ENCODE data around the gene MAML2. TPM values are rescaled to one million over a fixed set of nuclear protein-coding genes. Genes with fewer than 3 reads are reported as not detected.

The MAML2 gene
- total RNA-seq, 1 experiment from 2014 or later: 0.11 TPM

DNA sequence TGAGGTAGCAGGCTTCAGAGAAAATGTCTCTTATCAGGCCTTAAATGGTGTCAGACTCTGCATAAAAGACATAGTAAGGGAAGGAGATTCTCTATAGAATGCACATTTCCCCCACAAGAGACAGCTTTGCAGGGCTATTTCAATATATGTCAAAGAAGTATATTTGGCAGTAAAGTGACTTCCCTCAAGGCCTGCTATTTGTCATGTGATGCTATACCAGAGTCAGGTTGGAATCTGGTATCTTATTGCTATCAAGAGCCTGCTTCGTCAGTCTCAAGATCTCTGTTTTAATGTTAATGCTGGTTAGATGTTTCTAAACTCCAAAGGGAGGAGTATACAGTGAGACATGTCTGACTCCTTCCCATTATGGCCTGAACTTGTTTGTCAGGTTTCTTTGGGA, 378.7 kb downstream of the MAML2 start:
- Histone ChIP-seq H3K36me3 (ENCODE audit: insufficient read depth, low read length) (no peaks in the 10 kb centered on the region), H3K27me3 (ENCODE audit: low read length) (no peaks in the 10 kb centered on the region), H3K4me2 (ENCODE audit: low read depth, low read length, poor library complexity, severe bottlenecking) (no peak overlapping the region), H3K4me3 (ENCODE audit: low read length) (no peak overlapping the region), H3K4me1 (ENCODE audit: low read length) (no peaks in the 10 kb centered on the region), H3K27ac (ENCODE audit: low read length) (no peak overlapping the region), H3K9me3 (ENCODE audit: low read length) (no peaks in the 10 kb centered on the region), H4K20me1 (ENCODE audit: insufficient read depth, low read depth, low read length) (no peaks in the 10 kb centered on the region), H3K79me2 (ENCODE audit: low read length) (no peaks in the 10 kb centered on the region), H3K9ac (ENCODE audit: low read length) (no peak overlapping the region), H2AFZ (ENCODE audit: low read length) (no peak overlapping the region), H3K9me2 (replicated peaks; ENCODE audit: insufficient read depth, low read length) (no peaks in the 10 kb centered on the region)
- DNase-seq: no peak

DNA sequence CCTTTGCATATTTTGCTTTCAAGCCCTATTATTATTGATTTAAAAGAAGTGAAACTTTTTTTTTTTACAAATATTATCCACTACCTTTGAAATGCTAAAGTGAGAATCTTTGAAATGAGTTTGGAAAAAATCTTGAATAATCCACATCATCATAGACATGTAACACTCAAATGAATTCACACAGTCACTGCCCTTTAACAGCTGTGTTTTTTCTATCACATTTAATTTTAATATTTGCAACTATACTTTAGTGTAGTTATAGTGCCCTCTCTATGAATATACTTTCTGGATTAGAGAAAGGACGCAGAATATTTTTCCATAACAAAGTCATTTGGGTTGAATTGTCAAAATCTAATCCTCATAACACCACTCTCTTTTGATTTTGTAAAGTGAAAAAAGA, 381.2 kb downstream of the MAML2 start:
- Histone ChIP-seq H3K79me2 (ENCODE audit: low read length) (no peaks in the 10 kb centered on the region), H3K36me3 (ENCODE audit: insufficient read depth, low read length) (no peaks in the 10 kb centered on the region), H4K20me1 (ENCODE audit: insufficient read depth, low read depth, low read length) (no peaks in the 10 kb centered on the region), H3K27me3 (ENCODE audit: low read length) (no peaks in the 10 kb centered on the region), H3K9me3 (ENCODE audit: low read length) (no peaks in the 10 kb centered on the region), H3K9ac (ENCODE audit: low read length) (no peak overlapping the region), H3K27ac (ENCODE audit: low read length) (no peak overlapping the region), H3K4me1 (ENCODE audit: low read length) (no peaks in the 10 kb centered on the region), H3K4me2 (ENCODE audit: low read depth, low read length, poor library complexity, severe bottlenecking) (no peak overlapping the region), H3K4me3 (ENCODE audit: low read length) (no peak overlapping the region), H3K9me2 (replicated peaks; ENCODE audit: insufficient read depth, low read length) (no peaks in the 10 kb centered on the region), H2AFZ (ENCODE audit: low read length) (no peak overlapping the region)
- no peak for DNase-seq

DNA sequence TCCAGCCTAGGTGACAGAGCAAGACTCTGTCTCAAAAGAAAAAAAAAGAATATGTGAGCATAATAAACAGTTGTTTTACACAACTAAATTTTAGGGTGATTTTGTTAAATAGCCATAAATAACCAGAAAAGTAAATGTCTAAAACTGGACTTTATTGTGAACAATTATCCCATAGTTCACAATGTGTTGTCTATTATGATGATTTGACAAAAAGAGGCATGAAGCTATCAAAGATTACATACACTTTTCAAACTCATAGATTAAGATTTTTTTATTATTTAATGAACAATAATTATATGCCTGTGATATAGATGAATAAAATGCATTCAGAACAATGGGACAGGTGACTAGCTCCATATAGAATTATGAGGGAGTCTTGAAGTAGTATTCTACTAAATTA, 392.1 kb downstream of the MAML2 start:
- H2AFZ ChIP-seq (ENCODE audit: low read length): no peak overlapping the region
- 0 out of 2 replicates have a peak, but pooled peaks cover 3% of the 10 kb centered on the region for H3K27me3 ChIP-seq (ENCODE audit: low read length)
- no peaks in the 10 kb centered on the region for H3K36me3 ChIP-seq (ENCODE audit: insufficient read depth, low read length)
- no peak overlapping the region for H3K27ac ChIP-seq (ENCODE audit: low read length)
- H3K9ac ChIP-seq (ENCODE audit: low read length): no peak overlapping the region
- no peak overlapping the region for H3K4me2 ChIP-seq (ENCODE audit: low read depth, low read length, poor library complexity, severe bottlenecking)
- no peaks in the 10 kb centered on the region for H3K79me2 ChIP-seq (ENCODE audit: low read length)
- no peak for DNase-seq
- H3K4me1 ChIP-seq (ENCODE audit: low read length): no peaks in the 10 kb centered on the region
- no peaks in the 10 kb centered on the region for H4K20me1 ChIP-seq (ENCODE audit: insufficient read depth, low read depth, low read length)
- H3K4me3 ChIP-seq (ENCODE audit: low read length): no peak overlapping the region
- H3K9me2 ChIP-seq (replicated peaks; ENCODE audit: insufficient read depth, low read length): no peaks in the 10 kb centered on the region
- H3K9me3 ChIP-seq (ENCODE audit: low read length): no peaks in the 10 kb centered on the region

DNA sequence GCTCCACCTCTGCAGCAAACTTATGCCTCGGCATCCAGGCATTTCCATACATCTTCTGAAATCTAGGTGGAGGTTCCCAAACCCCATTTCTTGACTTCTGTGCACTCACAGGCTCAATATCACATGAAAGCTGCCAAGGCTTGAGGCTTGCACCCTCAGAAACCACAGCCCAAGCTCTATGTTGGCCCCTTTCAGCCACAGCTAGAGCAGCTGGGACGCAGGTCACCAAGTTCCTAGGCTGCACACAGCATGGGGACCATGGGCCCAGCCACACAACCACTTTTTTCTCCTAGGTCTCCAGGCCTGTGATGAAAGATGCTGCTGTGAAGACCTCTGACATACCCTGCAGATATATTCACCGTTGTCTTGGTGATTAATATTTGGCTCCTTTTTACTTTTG, 394.4 kb downstream of the MAML2 start:
- peaks cover 3% of the 10 kb centered on the region; the same call in 1 of the 2 replicates for H3K27me3 ChIP-seq (ENCODE audit: low read length)
- no peak overlapping the region for H2AFZ ChIP-seq (ENCODE audit: low read length)
- no peaks in the 10 kb centered on the region; the same call in 1 of the 2 replicates for H3K36me3 ChIP-seq (ENCODE audit: insufficient read depth, low read length)
- no peak overlapping the region for H3K4me2 ChIP-seq (ENCODE audit: low read depth, low read length, poor library complexity, severe bottlenecking)
- DNase-seq: no peak
- no peak overlapping the region for H3K27ac ChIP-seq (ENCODE audit: low read length)
- peaks cover 10% of the 10 kb centered on the region; the same call in 1 of the 2 replicates for H3K9me3 ChIP-seq (ENCODE audit: low read length)
- H3K79me2 ChIP-seq (ENCODE audit: low read length): no peaks in the 10 kb centered on the region
- H3K4me3 ChIP-seq (ENCODE audit: low read length): no peak overlapping the region
- H3K9me2 ChIP-seq (replicated peaks; ENCODE audit: insufficient read depth, low read length): no peaks in the 10 kb centered on the region
- H3K4me1 ChIP-seq (ENCODE audit: low read length): no peaks in the 10 kb centered on the region
- H3K9ac ChIP-seq (ENCODE audit: low read length): no peak overlapping the region
- no peaks in the 10 kb centered on the region for H4K20me1 ChIP-seq (ENCODE audit: insufficient read depth, low read depth, low read length)

DNA sequence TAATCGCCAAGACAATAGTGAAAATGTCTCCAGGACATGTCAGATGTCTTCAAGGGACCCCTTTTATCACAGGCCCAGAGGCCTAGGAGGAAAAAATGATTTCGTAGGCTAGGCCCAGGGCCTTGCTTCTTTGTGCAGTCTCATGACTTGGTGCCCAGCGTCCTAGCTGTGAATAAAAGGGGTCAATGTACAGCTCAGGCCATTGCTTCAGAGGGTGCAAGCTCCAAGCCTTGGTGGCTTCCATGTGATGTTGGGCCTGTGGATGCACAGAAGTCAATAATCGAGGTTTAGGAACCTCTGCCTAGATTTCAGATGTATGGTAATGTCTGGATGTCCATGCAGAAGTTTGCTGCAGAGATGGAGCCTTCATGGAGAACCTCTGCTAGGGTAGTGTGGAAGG, 398.4 kb downstream of the MAML2 start:
- Histone ChIP-seq H3K4me2 (ENCODE audit: low read depth, low read length, poor library complexity, severe bottlenecking) (no peak overlapping the region), H4K20me1 (ENCODE audit: insufficient read depth, low read depth, low read length) (no peaks in the 10 kb centered on the region), H3K27ac (ENCODE audit: low read length) (no peak overlapping the region), H3K4me1 (ENCODE audit: low read length) (no peaks in the 10 kb centered on the region), H3K36me3 (ENCODE audit: insufficient read depth, low read length) (no peaks in the 10 kb centered on the region; the same call in 1 of the 2 replicates), H2AFZ (ENCODE audit: low read length) (no peak overlapping the region), H3K9ac (ENCODE audit: low read length) (no peak overlapping the region), H3K27me3 (ENCODE audit: low read length) (no peaks in the 10 kb centered on the region; the same call in 1 of the 2 replicates), H3K9me2 (replicated peaks; ENCODE audit: insufficient read depth, low read length) (no peaks in the 10 kb centered on the region), H3K9me3 (ENCODE audit: low read length) (peaks cover 10% of the 10 kb centered on the region; the same call in 1 of the 2 replicates), H3K79me2 (ENCODE audit: low read length) (no peaks in the 10 kb centered on the region), H3K4me3 (ENCODE audit: low read length) (no peak overlapping the region)
- DNase-seq: no peak

DNA sequence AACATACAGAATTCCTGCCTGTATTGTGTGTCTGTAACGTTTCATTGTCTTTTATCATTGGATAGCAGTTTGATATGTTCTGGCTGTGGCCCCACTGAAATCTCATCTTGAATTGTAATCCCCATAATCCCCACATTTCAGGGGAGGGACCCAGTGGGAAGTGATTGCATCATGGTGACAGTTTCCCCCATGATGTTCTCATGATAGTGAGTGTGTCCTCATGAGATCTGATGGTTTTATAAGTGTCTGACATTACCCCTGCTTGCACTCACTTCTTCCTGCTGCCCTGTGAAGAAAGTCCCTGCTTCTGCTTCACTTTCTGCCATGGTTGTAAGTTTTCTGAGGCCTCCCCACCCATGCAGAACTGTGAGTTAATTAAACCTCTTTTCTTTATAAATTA, 399.4 kb downstream of the MAML2 start:
- Histone ChIP-seq H3K27me3 (ENCODE audit: low read length) (no peaks in the 10 kb centered on the region; the same call in 1 of the 2 replicates), H3K36me3 (ENCODE audit: insufficient read depth, low read length) (no peaks in the 10 kb centered on the region; the same call in 1 of the 2 replicates), H3K79me2 (ENCODE audit: low read length) (no peaks in the 10 kb centered on the region), H3K4me2 (ENCODE audit: low read depth, low read length, poor library complexity, severe bottlenecking) (no peak overlapping the region), H3K27ac (ENCODE audit: low read length) (no peak overlapping the region), H3K4me3 (ENCODE audit: low read length) (no peak overlapping the region), H3K4me1 (ENCODE audit: low read length) (no peaks in the 10 kb centered on the region), H4K20me1 (ENCODE audit: insufficient read depth, low read depth, low read length) (no peaks in the 10 kb centered on the region), H3K9me3 (ENCODE audit: low read length) (peaks cover 10% of the 10 kb centered on the region; the same call in 1 of the 2 replicates), H3K9ac (ENCODE audit: low read length) (no peak overlapping the region), H2AFZ (ENCODE audit: low read length) (no peak overlapping the region), H3K9me2 (replicated peaks; ENCODE audit: insufficient read depth, low read length) (no peaks in the 10 kb centered on the region)
- no peak for DNase-seq

DNA sequence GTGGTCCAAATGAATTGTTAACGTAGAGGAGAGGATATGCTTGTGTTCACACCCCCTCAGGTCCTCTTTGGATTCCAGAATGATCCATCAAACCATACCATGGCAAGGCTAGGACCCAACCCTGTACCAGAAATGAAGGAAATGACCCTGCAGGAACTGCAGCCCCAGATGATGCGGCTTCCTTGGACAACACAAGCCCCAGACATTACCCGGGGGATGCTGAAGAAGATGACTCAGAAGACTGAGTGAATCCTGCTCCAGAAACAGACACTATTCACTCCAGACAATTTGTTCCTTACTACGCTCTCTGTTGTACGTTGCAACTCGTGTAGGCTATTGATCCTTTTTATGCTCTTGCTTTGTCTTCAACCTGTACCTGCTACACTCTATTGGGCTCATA, 403.9 kb downstream of the MAML2 start:
- Histone ChIP-seq H3K27me3 (ENCODE audit: low read length) (no peaks in the 10 kb centered on the region; the same call in 1 of the 2 replicates), H3K27ac (ENCODE audit: low read length) (no peak overlapping the region), H3K4me2 (ENCODE audit: low read depth, low read length, poor library complexity, severe bottlenecking) (no peak overlapping the region), H3K9ac (ENCODE audit: low read length) (no peak overlapping the region), H3K36me3 (ENCODE audit: insufficient read depth, low read length) (no peaks in the 10 kb centered on the region), H3K4me1 (ENCODE audit: low read length) (no peaks in the 10 kb centered on the region), H3K9me2 (replicated peaks; ENCODE audit: insufficient read depth, low read length) (no peaks in the 10 kb centered on the region), H3K9me3 (ENCODE audit: low read length) (no peaks in the 10 kb centered on the region), H3K79me2 (ENCODE audit: low read length) (no peaks in the 10 kb centered on the region), H3K4me3 (ENCODE audit: low read length) (no peak overlapping the region), H2AFZ (ENCODE audit: low read length) (no peak overlapping the region), H4K20me1 (ENCODE audit: insufficient read depth, low read depth, low read length) (no peaks in the 10 kb centered on the region)
- no peak for DNase-seq

DNA sequence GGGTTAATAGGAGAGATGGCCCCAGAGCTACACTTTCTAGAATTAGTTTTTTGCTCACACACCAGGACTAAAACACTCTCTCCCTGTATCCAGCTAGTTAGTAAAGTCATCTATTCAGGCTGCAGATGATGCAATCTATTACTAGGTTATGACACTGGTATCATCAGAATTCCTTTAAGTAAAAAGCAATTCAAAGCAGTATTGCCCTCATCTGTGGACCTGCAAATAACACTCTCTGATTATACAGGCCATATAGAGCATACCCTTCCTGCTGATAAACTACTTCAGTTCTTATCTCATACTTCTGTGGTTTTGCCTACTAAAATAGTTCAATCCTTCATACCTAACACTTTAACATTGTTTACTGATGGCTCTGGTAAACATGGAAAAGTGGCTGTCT, 405.6 kb downstream of the MAML2 start:
- Histone ChIP-seq H3K27me3 (ENCODE audit: low read length) (no peaks in the 10 kb centered on the region), H3K36me3 (ENCODE audit: insufficient read depth, low read length) (no peaks in the 10 kb centered on the region), H3K4me2 (ENCODE audit: low read depth, low read length, poor library complexity, severe bottlenecking) (no peak overlapping the region), H3K4me3 (ENCODE audit: low read length) (no peak overlapping the region), H3K9me3 (ENCODE audit: low read length) (no peaks in the 10 kb centered on the region), H3K4me1 (ENCODE audit: low read length) (no peaks in the 10 kb centered on the region), H3K9me2 (replicated peaks; ENCODE audit: insufficient read depth, low read length) (0 out of 2 replicates have a peak, but pooled peaks cover 8% of the 10 kb centered on the region), H3K9ac (ENCODE audit: low read length) (no peak overlapping the region), H3K27ac (ENCODE audit: low read length) (no peak overlapping the region), H4K20me1 (ENCODE audit: insufficient read depth, low read depth, low read length) (no peaks in the 10 kb centered on the region), H3K79me2 (ENCODE audit: low read length) (no peaks in the 10 kb centered on the region), H2AFZ (ENCODE audit: low read length) (no peak overlapping the region)
- no peak for DNase-seq

All from Karpas-422 (cell line).